SK-N-SH (cell line): ENCODE measurements around the gene FRMD1.

Experiments
- EP300 ChIP-seq, 2 experiments: IDR thresholded peaks; 2 replicates each; pipeline versions ENCODE4 v1.4.0 to v1.6.1; 2012; ENCODE audit warnings: borderline replicate concordance in 1 of 2, low read depth in 1 of 2, low read length in 1 of 2
- EZH2phosphoT487 ChIP-seq: fragments of 200-600 bp; sonication (generic); IDR thresholded peaks from 2 replicates; pipeline ENCODE4 v1.6.1; 2017; ENCODE audit warnings: low read depth, mixed run types, mild to moderate bottlenecking, antibody characterized with exemption, moderate library complexity, borderline replicate concordance
- MXI1 ChIP-seq: IDR thresholded peaks from 2 replicates; pipeline ENCODE4 v1.6.1; 2012; ENCODE audit warnings: mild to moderate bottlenecking, low read depth, low read length, improper control_type of control experiment
- NRF1 ChIP-seq: IDR thresholded peaks from 2 replicates; pipeline ENCODE4 v1.6.1; 2012; ENCODE audit warnings: low read depth, mild to moderate bottlenecking, low read length
- POLR2AphosphoS5 ChIP-seq: IDR thresholded peaks from 2 replicates; pipeline ENCODE4 v1.6.1; 2012; ENCODE audit warnings: low read depth, low read length
- RAD21 ChIP-seq: IDR thresholded peaks from 2 replicates; pipeline ENCODE4 v1.6.1; 2012; ENCODE audit warnings: mild to moderate bottlenecking, low read length
- RFX5 ChIP-seq: IDR thresholded peaks from 2 replicates; pipeline ENCODE4 v1.6.1; 2012; ENCODE audit warnings: mild to moderate bottlenecking, improper control_type of control experiment, low read length
- SMC3 ChIP-seq: IDR thresholded peaks from 2 replicates; pipeline ENCODE4 v1.6.1; 2012; ENCODE audit warnings: low read depth, low read length, improper control_type of control experiment
- TAF1 ChIP-seq: IDR thresholded peaks from 2 replicates; pipeline ENCODE4 v1.6.1; 2012; ENCODE audit warnings: low read depth, mild to moderate bottlenecking, low read length, moderate library complexity, borderline replicate concordance
- TF ChIP-seq, protein P1 (sequence below): fragments of 200-600 bp; sonication (generic); IDR thresholded peaks from 2 replicates; pipeline ENCODE4 v1.6.1; 2017; ENCODE audit warnings: antibody characterized with exemption, mild to moderate bottlenecking, moderate library complexity
- TF ChIP-seq, protein P2 (sequence below): IDR thresholded peaks from 2 replicates; pipeline ENCODE4 v1.6.1; 2012; ENCODE audit warnings: mild to moderate bottlenecking, low read depth, low read length, moderate library complexity
- TF ChIP-seq, protein P3 (sequence below): IDR thresholded peaks from 2 replicates; pipeline ENCODE4 v1.4.0; 2012; ENCODE audit warnings: low read depth, borderline replicate concordance
- TF ChIP-seq, protein P4 (sequence below): IDR thresholded peaks from 2 replicates; pipeline ENCODE4 v1.4.0; 2012; ENCODE audit warnings: low read depth
- TF ChIP-seq, protein P5 (sequence below): IDR thresholded peaks from 2 replicates; pipeline ENCODE4 v1.4.0; 2012; ENCODE audit warnings: low read depth, borderline replicate concordance

GRCh38 chr6:168054765-168055560, 24.0 kb downstream of the FRMD1 start:
- TF ChIP-seq, protein P1, sequence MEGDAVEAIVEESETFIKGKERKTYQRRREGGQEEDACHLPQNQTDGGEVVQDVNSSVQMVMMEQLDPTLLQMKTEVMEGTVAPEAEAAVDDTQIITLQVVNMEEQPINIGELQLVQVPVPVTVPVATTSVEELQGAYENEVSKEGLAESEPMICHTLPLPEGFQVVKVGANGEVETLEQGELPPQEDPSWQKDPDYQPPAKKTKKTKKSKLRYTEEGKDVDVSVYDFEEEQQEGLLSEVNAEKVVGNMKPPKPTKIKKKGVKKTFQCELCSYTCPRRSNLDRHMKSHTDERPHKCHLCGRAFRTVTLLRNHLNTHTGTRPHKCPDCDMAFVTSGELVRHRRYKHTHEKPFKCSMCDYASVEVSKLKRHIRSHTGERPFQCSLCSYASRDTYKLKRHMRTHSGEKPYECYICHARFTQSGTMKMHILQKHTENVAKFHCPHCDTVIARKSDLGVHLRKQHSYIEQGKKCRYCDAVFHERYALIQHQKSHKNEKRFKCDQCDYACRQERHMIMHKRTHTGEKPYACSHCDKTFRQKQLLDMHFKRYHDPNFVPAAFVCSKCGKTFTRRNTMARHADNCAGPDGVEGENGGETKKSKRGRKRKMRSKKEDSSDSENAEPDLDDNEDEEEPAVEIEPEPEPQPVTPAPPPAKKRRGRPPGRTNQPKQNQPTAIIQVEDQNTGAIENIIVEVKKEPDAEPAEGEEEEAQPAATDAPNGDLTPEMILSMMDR, result no peak
- TF ChIP-seq NRF1 (no peak), POLR2AphosphoS5 (no peak), MXI1 (no peak), TAF1 (no peak), SMC3 (no peak), RFX5 (no peak), EP300 (IDR thresholded peaks at IDR 0.05; ENCODE audit: borderline replicate concordance in 1 of 2, low read depth in 1 of 2, low read length in 1 of 2) (no peak), EZH2phosphoT487 (no peak), RAD21 (no peak)
- TF ChIP-seq, protein P2, sequence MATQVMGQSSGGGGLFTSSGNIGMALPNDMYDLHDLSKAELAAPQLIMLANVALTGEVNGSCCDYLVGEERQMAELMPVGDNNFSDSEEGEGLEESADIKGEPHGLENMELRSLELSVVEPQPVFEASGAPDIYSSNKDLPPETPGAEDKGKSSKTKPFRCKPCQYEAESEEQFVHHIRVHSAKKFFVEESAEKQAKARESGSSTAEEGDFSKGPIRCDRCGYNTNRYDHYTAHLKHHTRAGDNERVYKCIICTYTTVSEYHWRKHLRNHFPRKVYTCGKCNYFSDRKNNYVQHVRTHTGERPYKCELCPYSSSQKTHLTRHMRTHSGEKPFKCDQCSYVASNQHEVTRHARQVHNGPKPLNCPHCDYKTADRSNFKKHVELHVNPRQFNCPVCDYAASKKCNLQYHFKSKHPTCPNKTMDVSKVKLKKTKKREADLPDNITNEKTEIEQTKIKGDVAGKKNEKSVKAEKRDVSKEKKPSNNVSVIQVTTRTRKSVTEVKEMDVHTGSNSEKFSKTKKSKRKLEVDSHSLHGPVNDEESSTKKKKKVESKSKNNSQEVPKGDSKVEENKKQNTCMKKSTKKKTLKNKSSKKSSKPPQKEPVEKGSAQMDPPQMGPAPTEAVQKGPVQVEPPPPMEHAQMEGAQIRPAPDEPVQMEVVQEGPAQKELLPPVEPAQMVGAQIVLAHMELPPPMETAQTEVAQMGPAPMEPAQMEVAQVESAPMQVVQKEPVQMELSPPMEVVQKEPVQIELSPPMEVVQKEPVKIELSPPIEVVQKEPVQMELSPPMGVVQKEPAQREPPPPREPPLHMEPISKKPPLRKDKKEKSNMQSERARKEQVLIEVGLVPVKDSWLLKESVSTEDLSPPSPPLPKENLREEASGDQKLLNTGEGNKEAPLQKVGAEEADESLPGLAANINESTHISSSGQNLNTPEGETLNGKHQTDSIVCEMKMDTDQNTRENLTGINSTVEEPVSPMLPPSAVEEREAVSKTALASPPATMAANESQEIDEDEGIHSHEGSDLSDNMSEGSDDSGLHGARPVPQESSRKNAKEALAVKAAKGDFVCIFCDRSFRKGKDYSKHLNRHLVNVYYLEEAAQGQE, result no peak
- TF ChIP-seq, protein P3, sequence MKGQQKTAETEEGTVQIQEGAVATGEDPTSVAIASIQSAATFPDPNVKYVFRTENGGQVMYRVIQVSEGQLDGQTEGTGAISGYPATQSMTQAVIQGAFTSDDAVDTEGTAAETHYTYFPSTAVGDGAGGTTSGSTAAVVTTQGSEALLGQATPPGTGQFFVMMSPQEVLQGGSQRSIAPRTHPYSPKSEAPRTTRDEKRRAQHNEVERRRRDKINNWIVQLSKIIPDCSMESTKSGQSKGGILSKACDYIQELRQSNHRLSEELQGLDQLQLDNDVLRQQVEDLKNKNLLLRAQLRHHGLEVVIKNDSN, result no peak
- TF ChIP-seq, protein P4, sequence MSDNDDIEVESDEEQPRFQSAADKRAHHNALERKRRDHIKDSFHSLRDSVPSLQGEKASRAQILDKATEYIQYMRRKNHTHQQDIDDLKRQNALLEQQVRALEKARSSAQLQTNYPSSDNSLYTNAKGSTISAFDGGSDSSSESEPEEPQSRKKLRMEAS, result no peak
- TF ChIP-seq, protein P5, sequence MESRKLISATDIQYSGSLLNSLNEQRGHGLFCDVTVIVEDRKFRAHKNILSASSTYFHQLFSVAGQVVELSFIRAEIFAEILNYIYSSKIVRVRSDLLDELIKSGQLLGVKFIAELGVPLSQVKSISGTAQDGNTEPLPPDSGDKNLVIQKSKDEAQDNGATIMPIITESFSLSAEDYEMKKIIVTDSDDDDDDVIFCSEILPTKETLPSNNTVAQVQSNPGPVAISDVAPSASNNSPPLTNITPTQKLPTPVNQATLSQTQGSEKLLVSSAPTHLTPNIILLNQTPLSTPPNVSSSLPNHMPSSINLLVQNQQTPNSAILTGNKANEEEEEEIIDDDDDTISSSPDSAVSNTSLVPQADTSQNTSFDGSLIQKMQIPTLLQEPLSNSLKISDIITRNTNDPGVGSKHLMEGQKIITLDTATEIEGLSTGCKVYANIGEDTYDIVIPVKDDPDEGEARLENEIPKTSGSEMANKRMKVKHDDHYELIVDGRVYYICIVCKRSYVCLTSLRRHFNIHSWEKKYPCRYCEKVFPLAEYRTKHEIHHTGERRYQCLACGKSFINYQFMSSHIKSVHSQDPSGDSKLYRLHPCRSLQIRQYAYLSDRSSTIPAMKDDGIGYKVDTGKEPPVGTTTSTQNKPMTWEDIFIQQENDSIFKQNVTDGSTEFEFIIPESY, result no peak
